Stimulated activated CD4-positive, alpha-beta T cell treated with anti-CD3 and anti-CD28 coated beads, TNF-alpha, amount 100 ng/mL, for 4 hours (primary cell): ENCODE results near the gene PRX.
"Not testable (repeated sequence)": the region's sequence is repeated elsewhere in the genome, so short reads cannot be mapped to it uniquely, and the experiment has no call there.

ENCODE experiments used
- DNase-seq, 3 experiments: peaks; one replicate each; pipeline ENCODE4 v3.0.0-alpha.2; 2020; ENCODE audit warnings: low read depth in 3 of 3

Gene PRX

GRCh38 chr19:40414542-40415535 is 1.7 kb upstream of the PRX start:
- DNase-seq: no peak

- no peak for DNase-seq
These were observed 312 bp downstream of the PRX start for GRCh38 chr19:40412866-40413265.

- DNase-seq: no peak
These were observed 1.1 kb downstream of the PRX start for GRCh38 chr19:40411958-40412499.

- DNase-seq: no peak
These were observed 1.9 kb downstream of the PRX start for GRCh38 chr19:40411125-40411842.

GRCh38 chr19:40410030-40410389 is 3.2 kb downstream of the PRX start:
- no peak for DNase-seq

GRCh38 chr19:40408598-40408925 is 4.6 kb downstream of the PRX start:
- not testable (repeated sequence) for DNase-seq

- DNase-seq: no peak
These were observed 5.2 kb downstream of the PRX start for GRCh38 chr19:40407714-40408597.

- peak; percentile 50 to 64 (median 61) for DNase-seq
These were observed 9.8 kb downstream of the PRX start for GRCh38 chr19:40403262-40403984.

GRCh38 chr19:40400559-40400958 is 12.6 kb downstream of the PRX start:
- no peak for DNase-seq

- peak; percentile 27 to 62 (median 44) for DNase-seq
These were observed 14.6 kb downstream of the PRX start for GRCh38 chr19:40398417-40399131.

- DNase-seq: no peak
These were observed 15.6 kb downstream of the PRX start for GRCh38 chr19:40397568-40397906.

- no peak for DNase-seq
These were observed 16.2 kb downstream of the PRX start for GRCh38 chr19:40396886-40397567.

- DNase-seq: no peak
These were observed 17.2 kb downstream of the PRX start for GRCh38 chr19:40395956-40396355.

- DNase-seq: no peak
These were observed 18.4 kb downstream of the PRX start for GRCh38 chr19:40394816-40395210.

GRCh38 chr19:40393894-40394815 is 19.0 kb downstream of the PRX start:
- DNase-seq: no peak

- no peak for DNase-seq
These were observed 20.2 kb downstream of the PRX start for GRCh38 chr19:40392894-40393517.

GRCh38 chr19:40392123-40392522 is 21.1 kb downstream of the PRX start:
- no peak for DNase-seq

- DNase-seq: no peak
These were observed 23.0 kb downstream of the PRX start, which contains the start of gene HIPK4 for GRCh38 chr19:40390084-40390742. Gene HIPK4, minus strand, starts transcription at chr19:40390181. Its CDS starts 279 bp downstream, at chr19:40389902.
